RPMI8226 (cell line): ENCODE results near the gene NHS.

Source experiments
- DNase-seq: peaks from one replicate; pipeline ENCODE4 v3.0.0-alpha.2; 2015

Gene NHS

GRCh38 chrX:17456526-17456925 lies 81.5 kb downstream of the NHS start:
- DNase-seq: no peak

- no peak for DNase-seq
Observed at GRCh38 chrX:17459008-17459611, 84.1 kb downstream of the NHS start.

GRCh38 chrX:17459661-17460060 lies 84.7 kb downstream of the NHS start:
- no peak for DNase-seq

- no peak for DNase-seq
Observed at GRCh38 chrX:17462881-17463280, 87.9 kb downstream of the NHS start.

- DNase-seq: no peak
Observed at GRCh38 chrX:17464194-17464593, 89.2 kb downstream of the NHS start.

GRCh38 chrX:17465201-17465600 lies 90.2 kb downstream of the NHS start:
- DNase-seq: no peak

GRCh38 chrX:17465802-17466201 lies 90.8 kb downstream of the NHS start:
- no peak for DNase-seq

GRCh38 chrX:17470136-17470535 lies 95.1 kb downstream of the NHS start:
- no peak for DNase-seq

GRCh38 chrX:17471121-17471520 lies 96.1 kb downstream of the NHS start:
- no peak for DNase-seq

GRCh38 chrX:17471861-17472260 lies 96.9 kb downstream of the NHS start:
- no peak for DNase-seq

- no peak for DNase-seq
Observed at GRCh38 chrX:17472424-17472823, 97.4 kb downstream of the NHS start.

GRCh38 chrX:17473021-17473420 lies 98.0 kb downstream of the NHS start:
- DNase-seq: no peak

- no peak for DNase-seq
Observed at GRCh38 chrX:17474892-17475291, 99.9 kb downstream of the NHS start.

GRCh38 chrX:17475449-17476217 lies 100.6 kb downstream of the NHS start:
- no peak for DNase-seq

GRCh38 chrX:17476411-17476810 lies 101.4 kb downstream of the NHS start:
- DNase-seq: no peak

- no peak for DNase-seq
Observed at GRCh38 chrX:17481086-17481485, 106.1 kb downstream of the NHS start.

- DNase-seq: no peak
Observed at GRCh38 chrX:17484592-17484991, 109.6 kb downstream of the NHS start.

GRCh38 chrX:17485391-17485790 lies 110.4 kb downstream of the NHS start:
- no peak for DNase-seq

GRCh38 chrX:17488036-17488435 lies 113.0 kb downstream of the NHS start:
- no peak for DNase-seq

- DNase-seq: no peak
Observed at GRCh38 chrX:17494216-17494615, 119.2 kb downstream of the NHS start.

GRCh38 chrX:17495052-17495451 lies 120.1 kb downstream of the NHS start:
- no peak for DNase-seq

- no peak for DNase-seq
Observed at GRCh38 chrX:17496407-17496806, 121.4 kb downstream of the NHS start.

- no peak for DNase-seq
Observed at GRCh38 chrX:17497193-17497592, 122.2 kb downstream of the NHS start.

GRCh38 chrX:17499512-17499911 lies 124.5 kb downstream of the NHS start:
- no peak for DNase-seq

GRCh38 chrX:17500145-17500579 lies 125.2 kb downstream of the NHS start:
- DNase-seq: no peak
